Measurements from ENCODE around the gene EGFL7.

Gene EGFL7

DNA sequence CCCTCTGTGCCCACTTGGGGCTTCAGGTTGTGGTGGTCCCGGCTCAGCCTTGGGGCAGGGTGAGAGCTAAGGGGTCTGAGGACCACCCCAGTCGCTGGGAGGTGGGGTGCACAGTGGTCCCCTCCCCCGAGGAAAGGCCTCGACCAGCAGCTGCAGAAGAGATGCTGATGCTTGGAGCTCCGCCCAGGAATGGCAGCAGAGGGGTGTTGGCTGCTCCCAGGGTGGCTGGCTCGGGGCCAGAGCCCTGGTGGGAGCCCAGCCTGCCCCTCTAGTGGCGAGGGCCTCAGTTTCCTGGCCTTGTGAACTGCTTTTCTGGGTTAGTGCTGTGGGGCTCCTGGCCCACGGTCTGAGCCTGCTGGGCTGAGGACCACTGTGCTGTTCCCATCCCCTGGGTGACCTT lies 50.8 kb downstream of the EGFL7 start:
- H3K4me3 ChIP-seq (ENCODE audit: low read depth, low read length) = no peak overlapping the region
- CTCF ChIA-PET = interaction anchor here (0.6 to 4.4 kb wide), 3 partner anchors 12 to 1656 kb away, joined by 3 to 27 read pairs (median 4); no protein-coding TSS in a partner anchor
- DNase-seq (ENCODE audit: low read depth, low spot score) = no peak
- POLR2A ChIA-PET = interaction anchor here (1.9 to 2.5 kb wide), 2 partner anchors 9 to 14 kb away, joined by 6 to 17 read pairs; no protein-coding TSS in a partner anchor
- TF ChIP-seq, protein P1, sequence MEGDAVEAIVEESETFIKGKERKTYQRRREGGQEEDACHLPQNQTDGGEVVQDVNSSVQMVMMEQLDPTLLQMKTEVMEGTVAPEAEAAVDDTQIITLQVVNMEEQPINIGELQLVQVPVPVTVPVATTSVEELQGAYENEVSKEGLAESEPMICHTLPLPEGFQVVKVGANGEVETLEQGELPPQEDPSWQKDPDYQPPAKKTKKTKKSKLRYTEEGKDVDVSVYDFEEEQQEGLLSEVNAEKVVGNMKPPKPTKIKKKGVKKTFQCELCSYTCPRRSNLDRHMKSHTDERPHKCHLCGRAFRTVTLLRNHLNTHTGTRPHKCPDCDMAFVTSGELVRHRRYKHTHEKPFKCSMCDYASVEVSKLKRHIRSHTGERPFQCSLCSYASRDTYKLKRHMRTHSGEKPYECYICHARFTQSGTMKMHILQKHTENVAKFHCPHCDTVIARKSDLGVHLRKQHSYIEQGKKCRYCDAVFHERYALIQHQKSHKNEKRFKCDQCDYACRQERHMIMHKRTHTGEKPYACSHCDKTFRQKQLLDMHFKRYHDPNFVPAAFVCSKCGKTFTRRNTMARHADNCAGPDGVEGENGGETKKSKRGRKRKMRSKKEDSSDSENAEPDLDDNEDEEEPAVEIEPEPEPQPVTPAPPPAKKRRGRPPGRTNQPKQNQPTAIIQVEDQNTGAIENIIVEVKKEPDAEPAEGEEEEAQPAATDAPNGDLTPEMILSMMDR (IDR thresholded peaks at IDR 0.05; ENCODE audit: insufficient read depth, low read length, missing control alignments) = no peak

DNA sequence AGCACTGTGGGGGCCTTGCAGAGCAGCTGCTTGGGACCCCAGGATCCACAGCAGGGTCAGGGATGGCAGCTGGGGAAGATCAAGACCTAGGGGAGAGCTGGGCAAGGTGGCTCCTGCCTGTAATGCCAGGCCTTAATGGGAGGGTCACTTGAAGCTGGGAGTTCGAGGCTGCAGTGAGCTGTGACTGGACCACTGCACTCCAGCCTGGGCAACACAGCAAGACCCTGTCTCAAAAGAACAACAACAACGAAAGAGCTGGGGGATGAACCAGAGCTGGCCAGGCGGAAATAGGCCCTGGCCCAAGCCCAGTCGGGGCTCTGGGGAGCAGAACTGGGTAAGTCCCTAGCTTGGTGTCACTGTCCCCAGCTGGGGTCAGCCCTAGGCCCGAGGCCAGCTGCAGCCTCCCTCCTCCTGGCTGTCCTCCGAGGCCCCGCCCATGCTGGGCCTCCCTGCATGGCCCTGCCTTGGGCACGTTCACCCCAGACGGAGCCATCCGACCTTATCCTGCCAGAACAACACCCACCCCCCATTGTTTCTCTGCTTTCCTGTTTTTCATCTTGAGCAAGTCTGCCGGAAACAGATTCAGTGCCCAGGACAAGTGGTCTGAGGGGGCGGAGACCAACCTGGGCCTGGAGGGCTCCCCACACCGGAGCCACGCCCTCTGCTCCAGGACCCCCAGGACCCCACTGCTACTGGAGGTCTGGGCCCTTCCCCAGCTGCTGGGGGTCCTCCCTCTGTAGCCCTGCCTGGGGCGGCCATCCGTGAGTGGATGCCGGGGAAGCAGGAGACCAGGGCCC lies 51.6 kb downstream of the EGFL7 start:
- TF ChIP-seq, protein P1 (IDR thresholded peaks at IDR 0.05; ENCODE audit: insufficient read depth, low read length, missing control alignments) = no peak
- POLR2A ChIA-PET = interaction anchor here (1.9 to 2.5 kb wide), 2 partner anchors 8 to 14 kb away, joined by 6 to 17 read pairs; no protein-coding TSS in a partner anchor
- H3K4me3 ChIP-seq (ENCODE audit: low read depth, low read length) = no peak overlapping the region
- CTCF ChIA-PET = interaction anchor here (1.3 to 4.4 kb wide), 3 partner anchors 9 to 14 kb away, joined by 4 to 27 read pairs (median 4); no protein-coding TSS in a partner anchor
- DNase-seq (ENCODE audit: low read depth, low spot score) = no peak

DNA sequence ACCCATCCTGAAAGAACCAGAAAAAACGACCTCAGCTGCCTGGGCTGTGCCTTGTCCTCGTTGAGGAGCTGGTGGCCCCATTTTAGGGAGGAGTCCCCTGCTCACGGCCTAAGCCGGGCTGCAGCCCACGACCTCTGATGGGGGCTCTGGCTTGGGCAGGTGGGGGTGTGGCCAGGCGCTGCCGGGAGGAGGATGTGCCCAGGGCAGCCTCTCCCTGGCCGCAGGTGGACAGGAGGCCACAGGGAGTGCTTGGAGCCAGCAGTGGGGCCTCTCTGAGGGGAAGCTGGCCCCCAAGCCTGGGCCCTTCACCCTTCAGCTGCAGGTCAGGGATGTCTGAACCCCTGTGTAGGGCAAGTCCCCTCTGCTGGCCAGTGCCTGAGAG lies 52.2 kb downstream of the EGFL7 start:
- no peak overlapping the region for H3K4me3 ChIP-seq (ENCODE audit: low read depth, low read length)
- TF ChIP-seq, protein P1 (IDR thresholded peaks at IDR 0.05; ENCODE audit: insufficient read depth, low read length, missing control alignments) = no peak
- no peak for DNase-seq (ENCODE audit: low read depth, low spot score)
- CTCF ChIA-PET = interaction anchor here (1.0 to 4.4 kb wide), 4 partner anchors 8 to 16 kb away, joined by 3 to 27 read pairs (median 4); no protein-coding TSS in a partner anchor
- POLR2A ChIA-PET = interaction anchor here (2.2 to 2.5 kb wide), 2 partner anchors 13 kb away, joined by 14 to 17 read pairs; no protein-coding TSS in a partner anchor

DNA sequence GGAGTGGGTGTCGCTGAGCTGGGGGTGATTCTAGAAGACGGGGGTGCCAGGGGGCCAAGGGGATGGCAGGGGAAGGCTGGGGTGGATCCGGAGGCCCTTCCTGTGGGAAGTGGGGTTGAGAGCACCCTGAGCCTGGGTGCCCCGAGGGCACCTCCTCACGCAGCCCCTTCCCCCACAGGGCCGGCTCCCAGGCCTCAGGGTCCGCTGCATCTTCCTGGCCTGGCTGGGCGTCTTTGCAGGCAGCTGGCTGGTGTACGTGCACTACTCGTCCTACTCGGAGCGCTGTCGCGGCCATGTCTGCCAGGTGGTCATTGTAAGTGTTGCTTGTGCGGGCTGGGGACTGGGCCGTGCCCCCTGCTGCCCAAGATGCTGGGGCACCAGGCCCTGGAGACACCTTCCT lies 54.7 kb downstream of the EGFL7 start:
- CTCF ChIA-PET = no interaction called here
- H3K4me3 ChIP-seq (ENCODE audit: low read depth, low read length) = no peak overlapping the region
- TF ChIP-seq, protein P1 (IDR thresholded peaks at IDR 0.05; ENCODE audit: insufficient read depth, low read length, missing control alignments) = no peak
- no peak for DNase-seq (ENCODE audit: low read depth, low spot score)
- POLR2A ChIA-PET = interaction anchor here (2.2 to 3.1 kb wide), 2 partner anchors 10 kb away, joined by 14 to 16 read pairs; no protein-coding TSS in a partner anchor

DNA sequence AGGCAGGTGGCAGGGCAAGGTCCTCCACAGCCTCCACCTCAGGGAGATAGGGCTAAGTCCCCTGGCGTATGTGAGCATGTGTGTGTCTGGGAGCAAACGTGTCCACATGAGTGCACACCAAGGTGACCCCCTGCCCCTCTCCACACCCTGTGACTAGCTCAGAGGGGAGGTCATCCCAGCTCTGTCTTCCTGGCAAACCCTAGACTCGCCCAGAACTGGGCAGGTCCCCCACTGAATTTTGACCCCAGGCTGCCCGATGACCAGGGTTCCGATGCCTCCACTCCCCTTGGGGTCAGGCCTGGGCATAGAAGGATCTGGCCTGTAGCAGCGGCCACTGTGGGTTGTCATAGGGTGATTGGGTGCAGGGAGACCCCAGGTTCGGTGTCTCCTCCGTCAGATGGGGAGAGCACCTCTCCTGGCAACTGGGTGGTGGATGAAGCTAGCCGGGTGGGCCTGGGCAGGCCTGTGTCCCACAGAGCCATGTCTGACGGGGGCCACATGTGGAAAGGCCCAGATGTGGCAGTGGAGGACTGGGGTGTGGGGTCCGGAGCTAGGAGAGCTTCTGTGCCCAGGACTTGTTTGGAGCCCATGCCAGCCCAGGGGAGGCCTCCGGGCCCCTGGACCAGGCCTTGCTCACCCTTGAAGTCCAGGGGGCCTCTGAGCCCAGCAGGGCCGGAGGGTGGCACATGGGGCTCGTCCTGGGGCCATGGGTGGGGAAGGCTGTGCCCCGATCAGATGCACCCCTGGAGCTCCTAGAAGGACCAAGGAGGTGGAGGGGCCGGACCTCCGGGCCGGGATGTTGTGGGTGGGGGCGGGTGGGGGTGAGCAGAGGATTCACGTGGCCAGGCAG lies 55.9 kb downstream of the EGFL7 start:
- DNase-seq (ENCODE audit: low read depth, low spot score) = no peak
- ChIA-PET POLR2A (interaction anchor here (3.1 kb wide), 1 partner anchor 9 kb away, joined by 16 read pairs; no protein-coding TSS in a partner anchor), CTCF (interaction anchor here (2.6 kb wide), 1 partner anchor 9 kb away, joined by 13 read pairs; no protein-coding TSS in a partner anchor)
- TF ChIP-seq, protein P1 (IDR thresholded peaks at IDR 0.05; ENCODE audit: insufficient read depth, low read length, missing control alignments) = no peak
- no peak overlapping the region for H3K4me3 ChIP-seq (ENCODE audit: low read depth, low read length)
